Mesendoderm (in vitro differentiated cells): ENCODE results near the gene MT1E.

Source experiments
- DNase-seq: peaks from one replicate; pipeline ENCODE4 v3.0.0; 2013
- H2AK5ac ChIP-seq: 2 replicates; pipeline ENCODE4 v1.6.1; 2013; ENCODE audit warnings: low read length, inconsistent platforms
- H2BK120ac ChIP-seq: 2 replicates; pipeline ENCODE4 v1.6.1; 2013; ENCODE audit warnings: low read depth, mild to moderate bottlenecking, low read length, moderate library complexity, mixed read lengths
- H2BK15ac ChIP-seq: replicated peaks from 2 replicates; pipeline ENCODE4 v1.6.1; 2013; ENCODE audit warnings: low read depth, mild to moderate bottlenecking, moderate library complexity
- H2BK5ac ChIP-seq: 2 replicates; pipeline ENCODE4 v1.6.1; 2013; ENCODE audit warnings: low read length, inconsistent platforms
- H3K18ac ChIP-seq: 2 replicates; pipeline ENCODE4 v1.6.1; 2013; ENCODE audit warnings: mild to moderate bottlenecking, low read length, mixed read lengths
- H3K23ac ChIP-seq: one replicate; pipeline ENCODE4 v1.6.1; 2013; ENCODE audit warnings: low read length
- H3K27ac ChIP-seq: 2 replicates; pipeline ENCODE4 v1.5.1; 2013; ENCODE audit warnings: low read depth, mild to moderate bottlenecking, inconsistent platforms, low read length, moderate library complexity
- H3K27me3 ChIP-seq: 2 replicates; pipeline ENCODE4 v1.6.1; 2013; ENCODE audit warnings: low read length, control low read depth, mild to moderate bottlenecking, inconsistent platforms; ENCODE audit not compliant: insufficient read depth, poor library complexity
- H3K36me3 ChIP-seq: 2 replicates; pipeline ENCODE4 v1.6.1; 2013; ENCODE audit warnings: low read length, inconsistent platforms; ENCODE audit not compliant: control insufficient read depth, insufficient read depth
- H3K4ac ChIP-seq: one replicate; pipeline ENCODE4 v1.6.1; 2013; ENCODE audit warnings: low read depth, mild to moderate bottlenecking, low read length, moderate library complexity
- H3K4me1 ChIP-seq: 2 replicates; pipeline ENCODE4 v1.6.1; 2013; ENCODE audit warnings: low read depth, low read length, inconsistent platforms; ENCODE audit not compliant: control insufficient read depth
- H3K4me2 ChIP-seq: 2 replicates; pipeline ENCODE4 v1.6.1; 2013; ENCODE audit warnings: low read length
- H3K4me3 ChIP-seq: 2 replicates; pipeline ENCODE4 v1.5.1; 2013; ENCODE audit warnings: mild to moderate bottlenecking, low read length
- H3K56ac ChIP-seq: one replicate; pipeline ENCODE4 v1.6.1; 2013; ENCODE audit warnings: low read length
- H3K79me1 ChIP-seq: 2 replicates; pipeline ENCODE4 v1.6.1; 2013; ENCODE audit warnings: low read length, inconsistent platforms
- H3K79me2 ChIP-seq: 2 replicates; pipeline ENCODE4 v1.6.1; 2013; ENCODE audit warnings: mild to moderate bottlenecking, low read length; ENCODE audit not compliant: control insufficient read depth, insufficient read depth
- H3K9ac ChIP-seq: 2 replicates; pipeline ENCODE4 v1.6.1; 2013; ENCODE audit warnings: low read length, inconsistent platforms
- H4K5ac ChIP-seq: one replicate; pipeline ENCODE4 v1.6.1; 2013; ENCODE audit warnings: low read length
- H4K8ac ChIP-seq: one replicate; pipeline ENCODE4 v1.6.1; 2013; ENCODE audit warnings: low read depth, mild to moderate bottlenecking, control low read depth, low read length, moderate library complexity
- WGBS: extraction: QIAGEN DNeasy Blood & Tissue Kit; methylation state at CpG from one replicate; pipeline ENCODE4 v1.1.7; 2013; ENCODE audit warnings: low lambda C conversion rate, missing lambda C conversion rate; ENCODE audit not compliant: insufficient coverage; ENCODE audit errors: extremely low coverage; 5-methylcytosine and 5-hydroxymethylcytosine counted together

MT1E gene

DNA sequence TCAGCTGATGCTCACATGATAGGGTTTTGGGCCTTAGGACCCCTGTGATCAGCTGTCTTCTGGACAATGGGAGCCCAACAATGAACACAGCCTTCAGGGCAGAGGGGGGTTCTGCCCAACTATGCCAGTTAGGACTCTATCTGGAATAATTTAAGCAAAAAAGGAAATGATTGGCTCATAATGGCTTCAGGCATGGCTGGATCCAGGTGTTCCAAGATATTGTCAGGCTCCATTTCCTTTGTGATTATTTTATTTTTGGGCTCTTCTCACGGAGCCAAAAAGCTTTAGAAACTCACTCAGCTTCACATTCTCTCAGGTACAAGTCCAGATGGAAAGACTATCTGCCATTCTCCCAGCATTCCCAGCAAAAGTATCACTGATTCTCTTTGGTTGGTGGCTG, 20.1 kb upstream of the MT1E start:
- no peaks in the 10 kb centered on the region for H3K36me3 ChIP-seq

DNA sequence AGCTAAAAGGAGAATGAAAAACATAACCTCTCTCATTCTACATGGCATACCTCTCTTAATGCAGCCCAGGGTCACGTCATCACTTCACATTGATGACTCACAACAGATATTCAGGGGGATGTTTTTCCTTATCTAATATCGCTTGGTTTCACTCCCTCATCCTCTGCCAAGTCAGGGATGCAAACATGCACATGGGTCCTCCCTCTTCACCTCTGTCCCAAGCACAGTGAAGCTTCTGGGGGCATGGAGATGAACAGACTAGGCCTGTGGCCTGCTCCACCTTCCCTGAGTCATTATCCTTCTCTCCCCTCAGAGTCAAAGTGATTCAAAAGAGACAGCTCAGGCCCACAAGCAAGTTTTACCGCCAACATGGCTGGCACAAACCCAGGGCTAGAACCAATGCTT, 19.5 kb upstream of the MT1E start:
- no peak for DNase-seq

More for the DNA sequence above, 20.1 kb upstream of the MT1E start:
- Histone ChIP-seq H3K27me3 (peaks cover 1% of the 10 kb centered on the region), H3K27ac (no peak overlapping the region), H2BK120ac (no peak overlapping the region), H2BK15ac (no peak overlapping the region), H3K56ac (no peak overlapping the region), H3K4me1 (peaks cover 9% of the 10 kb centered on the region), H4K8ac (no peak overlapping the region), H3K4me3 (no peak overlapping the region), H3K79me2 (no peaks in the 10 kb centered on the region), H2AK5ac (no peak overlapping the region), H3K4me2 (no peak overlapping the region), H3K18ac (no peak overlapping the region), H3K9ac (no peak overlapping the region), H3K23ac (no peak overlapping the region), H3K4ac (no peak overlapping the region), H2BK5ac (no peak overlapping the region), H3K79me1 (no peaks in the 10 kb centered on the region), H4K5ac (no peak overlapping the region)
- no CpG with 5 or more reads among the region's 1 CpG for WGBS
- no peak for DNase-seq

DNA sequence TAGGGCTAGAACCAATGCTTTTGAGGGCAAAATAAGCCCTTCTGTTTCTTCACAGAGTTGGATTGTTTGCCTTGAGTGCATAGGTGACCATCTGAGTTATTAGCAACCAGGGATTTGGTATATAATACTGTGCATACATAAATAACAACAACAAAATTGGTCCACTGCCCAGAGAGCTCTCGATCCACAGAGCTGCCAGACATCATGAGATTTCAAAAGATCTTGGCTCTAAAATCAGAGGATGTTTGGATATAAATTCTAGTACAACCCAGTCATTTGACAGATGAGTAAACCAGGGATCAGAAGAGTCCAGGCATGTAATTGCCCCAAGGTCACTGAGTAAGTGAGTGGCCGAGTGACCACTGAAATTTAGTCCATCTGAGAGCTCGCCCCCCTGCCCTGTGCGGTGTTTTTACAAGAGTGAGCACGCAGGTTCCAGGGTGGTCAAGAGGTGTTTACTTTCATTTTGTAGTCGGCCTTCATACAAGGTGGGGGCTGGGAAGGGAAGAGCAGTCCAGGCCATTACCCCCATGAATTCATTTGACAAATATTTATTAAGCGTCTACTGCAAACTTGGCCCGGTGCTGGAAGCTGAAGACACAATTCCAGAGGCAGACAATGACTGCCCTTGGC, 19.0 kb upstream of the MT1E start:
- H3K18ac ChIP-seq: no peak overlapping the region
- H3K4ac ChIP-seq: no peak overlapping the region
- DNase-seq: no peak
- peaks cover 9% of the 10 kb centered on the region for H3K4me1 ChIP-seq
- H2BK5ac ChIP-seq: no peak overlapping the region
- H3K27ac ChIP-seq: no peak overlapping the region
- H3K4me3 ChIP-seq: no peak overlapping the region
- H2BK120ac ChIP-seq: no peak overlapping the region
- WGBS: no CpG with 5 or more reads among the region's 8 CpGs
- no peak overlapping the region for H3K56ac ChIP-seq
- H3K9ac ChIP-seq: no peak overlapping the region
- peaks cover 6% of the 10 kb centered on the region for H3K27me3 ChIP-seq
- no peak overlapping the region for H2AK5ac ChIP-seq
- H2BK15ac ChIP-seq: no peak overlapping the region
- no peaks in the 10 kb centered on the region for H3K36me3 ChIP-seq
- H3K23ac ChIP-seq: no peak overlapping the region
- no peak overlapping the region for H4K8ac ChIP-seq
- H3K4me2 ChIP-seq: no peak overlapping the region
- H3K79me1 ChIP-seq: no peaks in the 10 kb centered on the region
- H3K79me2 ChIP-seq: no peaks in the 10 kb centered on the region
- H4K5ac ChIP-seq: no peak overlapping the region

More for the DNA sequence above, 19.5 kb upstream of the MT1E start:
- H3K56ac ChIP-seq: no peak overlapping the region
- H3K27ac ChIP-seq: no peak overlapping the region
- peaks cover 9% of the 10 kb centered on the region for H3K4me1 ChIP-seq
- H4K8ac ChIP-seq: no peak overlapping the region
- H3K36me3 ChIP-seq: no peaks in the 10 kb centered on the region
- no peak overlapping the region for H3K4ac ChIP-seq
- H3K18ac ChIP-seq: no peak overlapping the region
- H3K9ac ChIP-seq: no peak overlapping the region
- H3K4me3 ChIP-seq: no peak overlapping the region
- peaks cover 6% of the 10 kb centered on the region for H3K27me3 ChIP-seq
- H2AK5ac ChIP-seq: no peak overlapping the region
- H3K79me2 ChIP-seq: no peaks in the 10 kb centered on the region
- no peak overlapping the region for H2BK120ac ChIP-seq
- no peak overlapping the region for H3K23ac ChIP-seq
- no CpG with 5 or more reads among the region's 3 CpGs for WGBS
- H2BK5ac ChIP-seq: no peak overlapping the region
- H2BK15ac ChIP-seq: no peak overlapping the region
- H4K5ac ChIP-seq: no peak overlapping the region
- no peaks in the 10 kb centered on the region for H3K79me1 ChIP-seq
- H3K4me2 ChIP-seq: no peak overlapping the region

GRCh38 chr16:56607109-56607618, 18.4 kb upstream of the MT1E start:
- peaks cover 9% of the 10 kb centered on the region for H3K4me1 ChIP-seq
- H4K5ac ChIP-seq: no peak overlapping the region
- H3K4me3 ChIP-seq: no peak overlapping the region
- no peak overlapping the region for H2AK5ac ChIP-seq
- peak; percentile 84 for DNase-seq
- H2BK120ac ChIP-seq: no peak overlapping the region
- H3K4ac ChIP-seq: no peak overlapping the region
- H3K36me3 ChIP-seq: no peaks in the 10 kb centered on the region
- no peaks in the 10 kb centered on the region for H3K79me1 ChIP-seq
- H3K4me2 ChIP-seq: no peak overlapping the region
- H2BK5ac ChIP-seq: no peak overlapping the region
- H4K8ac ChIP-seq: no peak overlapping the region
- H3K23ac ChIP-seq: no peak overlapping the region
- no peak overlapping the region for H2BK15ac ChIP-seq
- WGBS: no CpG with 5 or more reads among the region's 14 CpGs
- H3K18ac ChIP-seq: peak overlapping the region; percentile 1
- no peaks in the 10 kb centered on the region for H3K79me2 ChIP-seq
- H3K9ac ChIP-seq: no peak overlapping the region
- H3K27ac ChIP-seq: no peak overlapping the region
- peak overlapping the region; percentile 70 for H3K56ac ChIP-seq
- peaks cover 6% of the 10 kb centered on the region for H3K27me3 ChIP-seq

GRCh38 chr16:56607675-56608042, 17.9 kb upstream of the MT1E start:
- Histone ChIP-seq H3K36me3 (no peaks in the 10 kb centered on the region), H3K4me2 (no peak overlapping the region), H3K4ac (no peak overlapping the region), H2BK120ac (no peak overlapping the region), H3K79me2 (no peaks in the 10 kb centered on the region), H3K4me3 (no peak overlapping the region), H3K79me1 (no peaks in the 10 kb centered on the region), H2BK15ac (no peak overlapping the region), H4K8ac (no peak overlapping the region), H3K4me1 (peaks cover 9% of the 10 kb centered on the region), H3K18ac (peak overlapping the region; percentile 62), H3K27ac (peak overlapping the region; percentile 45), H2AK5ac (no peak overlapping the region), H3K9ac (peak overlapping the region; percentile 63), H2BK5ac (no peak overlapping the region), H3K27me3 (peaks cover 6% of the 10 kb centered on the region), H3K56ac (peak overlapping the region; percentile 82), H4K5ac (no peak overlapping the region), H3K23ac (no peak overlapping the region)
- WGBS: no CpG with 5 or more reads among the region's 2 CpGs
- DNase-seq: no peak
